SK-N-SH (cell line): Measurements from ENCODE around the gene OR5A1. TPM values are rescaled to one million over a fixed set of nuclear protein-coding genes. Genes with fewer than 3 reads are reported as not detected.
"Not testable (repeated sequence)": the region's sequence is repeated elsewhere in the genome, so short reads cannot be mapped to it uniquely, and the experiment has no call there.

ENCODE experiments used
- CTCF ChIA-PET: fragments of 300-600, 350-600 bp; formaldehyde crosslinking; extraction: SDS; loops from one replicate; lab custom pipeline; 2021; lab: Yijun Ruan, JAX
- POLR2A ChIA-PET: fragments of 350-600 bp; sonication (Branson Sonifier 250); formaldehyde crosslinking; extraction: SDS; loops from one replicate; lab custom pipeline; 2020; ENCODE audit warnings: antibody characterized with exemption, inconsistent platforms; lab: Yijun Ruan, JAX
- DNase-seq: peaks from one replicate; pipeline ENCODE4 v3.0.0; 2012
- H2AFZ ChIP-seq: fragments of 200-600 bp; sonication (generic); 2 replicates; pipeline ENCODE4 v1.8.1; 2016; ENCODE audit warnings: antibody characterized with exemption, mild to moderate bottlenecking, low read depth
- H3F3A ChIP-seq: fragments of 200-600 bp; sonication (generic); replicated peaks from 2 replicates; pipeline ENCODE3; 2016; ENCODE audit warnings: antibody characterized with exemption, mild to moderate bottlenecking; ENCODE audit not compliant: insufficient read depth
- H3K27ac ChIP-seq, 2 experiments: fragments of 200-500 bp in 1 of 2; fragments of 200-600 bp in 1 of 2; sonication (Bioruptor generic) in 1 of 2; sonication (generic), shearing (Covaris generic) in 1 of 2; 2 replicates each; pipeline versions ENCODE4 v1.5.1 to v1.6.1; 2014 to 2016; ENCODE audit warnings: low read depth in 2 of 2, inconsistent platforms in 1 of 2, low read length in 1 of 2, mild to moderate bottlenecking in 1 of 2, mixed read lengths in 1 of 2
- H3K27me3 ChIP-seq: fragments of 200-600 bp; sonication (generic), shearing (Covaris generic); 2 replicates; pipeline ENCODE4 v1.6.1; 2016; ENCODE audit warnings: mixed run types; ENCODE audit not compliant: insufficient read depth
- H3K36me3 ChIP-seq, 2 experiments: fragments of 200-500 bp in 1 of 2; fragments of 200-600 bp in 1 of 2; sonication (Bioruptor generic) in 1 of 2; sonication (generic) in 1 of 2; replicated peaks in 1 of 2; 2 replicates each; pipeline versions ENCODE3 to v1.5.1; 2014 to 2016; ENCODE audit warnings: low read length in 1 of 2, mild to moderate bottlenecking in 1 of 2; ENCODE audit not compliant: insufficient read depth in 2 of 2, control insufficient read depth in 1 of 2
- H3K4me1 ChIP-seq, 2 experiments: fragments of 200-500 bp in 1 of 2; fragments of 200-600 bp in 1 of 2; sonication (Bioruptor generic) in 1 of 2; sonication (generic), shearing (Covaris generic) in 1 of 2; 2 replicates each; pipeline versions ENCODE4 v1.5.1 to v1.6.1; 2014 to 2016; ENCODE audit warnings: low read depth in 1 of 2, low read length in 1 of 2, mixed run types in 1 of 2; ENCODE audit not compliant: insufficient read depth in 2 of 2, control insufficient read depth in 1 of 2
- H3K4me2 ChIP-seq: fragments of 200-600 bp; sonication (generic), shearing (Covaris generic); 2 replicates; pipeline ENCODE4 v1.6.1; 2017; ENCODE audit warnings: mixed run types
- H3K4me3 ChIP-seq, 2 experiments: fragments of 200-500 bp in 1 of 2; fragments of 200-600 bp in 1 of 2; sonication (Bioruptor generic) in 1 of 2; sonication (generic), shearing (Covaris generic) in 1 of 2; 2 replicates each; pipeline versions ENCODE4 v1.5.1 to v1.8.1; 2014 to 2016; ENCODE audit warnings: low read depth in 2 of 2, inconsistent platforms in 1 of 2, low read length in 1 of 2, mild to moderate bottlenecking in 1 of 2, mixed read lengths in 1 of 2, moderate library complexity in 1 of 2
- H3K79me2 ChIP-seq: fragments of 200-600 bp; sonication (generic); 2 replicates; pipeline ENCODE4 v1.8.1; 2017; ENCODE audit warnings: mild to moderate bottlenecking; ENCODE audit not compliant: insufficient read depth
- H3K9ac ChIP-seq: fragments of 200-600 bp; sonication (generic); 2 replicates; pipeline ENCODE4 v1.6.1; 2017; ENCODE audit warnings: mixed run types
- H3K9me2 ChIP-seq: fragments of 200-600 bp; sonication (generic); 2 replicates; pipeline ENCODE4 v1.6.1; 2017; ENCODE audit warnings: mixed run types
- H3K9me3 ChIP-seq: fragments of 200-600 bp; sonication (generic); 2 replicates; pipeline ENCODE4 v1.6.1; 2017; ENCODE audit warnings: mixed run types, mild to moderate bottlenecking, moderate library complexity
- H4K20me1 ChIP-seq: fragments of 200-600 bp; sonication (generic); 2 replicates; pipeline ENCODE4 v1.6.1; 2017; ENCODE audit warnings: mild to moderate bottlenecking, mixed run types; ENCODE audit not compliant: insufficient read depth
- FOXJ3 ChIP-seq: sonication (generic); formaldehyde crosslinking; IDR thresholded peaks from 2 replicates; pipeline ENCODE4 v1.5.1; 2020; ENCODE audit warnings: mild to moderate bottlenecking, missing genetic modification reagents
- GABPA ChIP-seq: IDR thresholded peaks from 2 replicates; pipeline ENCODE4 v1.4.0; 2012; ENCODE audit warnings: low read depth, mild to moderate bottlenecking
- GATA2 ChIP-seq: sonication (generic); formaldehyde crosslinking; IDR thresholded peaks from 2 replicates; pipeline ENCODE4 v1.5.0; 2020; ENCODE audit warnings: mild to moderate bottlenecking, missing genetic modification reagents
- JUND ChIP-seq: IDR thresholded peaks from 2 replicates; pipeline ENCODE4 v1.4.0; 2012
- MAX ChIP-seq: IDR thresholded peaks from 2 replicates; pipeline ENCODE4 v1.4.0; 2012; ENCODE audit warnings: low read depth
- MEF2A ChIP-seq: IDR thresholded peaks from 2 replicates; pipeline ENCODE4 v1.4.0; 2012; ENCODE audit warnings: low read depth, borderline replicate concordance
- NRF1 ChIP-seq: IDR thresholded peaks from 2 replicates; pipeline ENCODE4 v1.6.1; 2012; ENCODE audit warnings: low read depth, mild to moderate bottlenecking, low read length
- POLR2AphosphoS5 ChIP-seq: IDR thresholded peaks from 2 replicates; pipeline ENCODE4 v1.6.1; 2012; ENCODE audit warnings: low read depth, low read length
- RAD21 ChIP-seq: IDR thresholded peaks from 2 replicates; pipeline ENCODE4 v1.6.1; 2012; ENCODE audit warnings: mild to moderate bottlenecking, low read length
- RFX5 ChIP-seq: IDR thresholded peaks from 2 replicates; pipeline ENCODE4 v1.6.1; 2012; ENCODE audit warnings: mild to moderate bottlenecking, improper control_type of control experiment, low read length
- SIN3A ChIP-seq: IDR thresholded peaks from 2 replicates; pipeline ENCODE4 v1.6.1; 2012; ENCODE audit warnings: low read depth, mild to moderate bottlenecking, low read length, moderate library complexity, borderline replicate concordance
- SMC3 ChIP-seq: IDR thresholded peaks from 2 replicates; pipeline ENCODE4 v1.6.1; 2012; ENCODE audit warnings: low read depth, low read length, improper control_type of control experiment
- TAF1 ChIP-seq: IDR thresholded peaks from 2 replicates; pipeline ENCODE4 v1.6.1; 2012; ENCODE audit warnings: low read depth, mild to moderate bottlenecking, low read length, moderate library complexity, borderline replicate concordance
- WGBS: methylation state at CpG from one replicate; pipeline ENCODE4 v1.1.6; 2017; ENCODE audit warnings: low lambda C conversion rate; 5-methylcytosine and 5-hydroxymethylcytosine counted together
- polyA plus RNA-seq, 3 experiments: library from polyadenylated mRNA; depleted of rRNA; stranded (reverse); fragments of >200 nt; gene quantifications; 2 replicates each; pipeline ENCODE4 v1.2.3, GENCODE V29; 2012
- TF ChIP-seq, protein P1 (sequence below): fragments of 200-600 bp; sonication (generic); IDR thresholded peaks from 2 replicates; pipeline ENCODE4 v1.6.1; 2017; ENCODE audit warnings: antibody characterized with exemption, mild to moderate bottlenecking, moderate library complexity
- TF ChIP-seq, protein P2 (sequence below): fragments of 150-350 bp; IDR thresholded peaks from 2 replicates; pipeline ENCODE4 v1.6.1; 2016; ENCODE audit warnings: mild to moderate bottlenecking, low read depth, low read length
- TF ChIP-seq, protein P3 (sequence below): IDR thresholded peaks from 2 replicates; pipeline ENCODE4 v1.4.0; 2012; ENCODE audit warnings: low read depth, borderline replicate concordance
- TF ChIP-seq, protein P4 (sequence below): fragments of 150-350 bp; IDR thresholded peaks from 2 replicates; pipeline ENCODE4 v1.6.1; 2017; ENCODE audit warnings: antibody characterized with exemption, low read length, low read depth, borderline replicate concordance

Gene OR5A1
- polyA plus RNA-seq, 1 of the 3 experiments (the other 2 are of a cell fraction), result not detected

- H3K79me2 ChIP-seq, result no peaks in the 10 kb centered on the region
- no peak overlapping the region for H3K4me2 ChIP-seq
- no peak overlapping the region for H3K27ac ChIP-seq
- H3K9ac ChIP-seq, result no peak overlapping the region
- CTCF ChIA-PET, result no interaction called here
- H3K9me3 ChIP-seq, result no peaks in the 10 kb centered on the region
- no peaks in the 10 kb centered on the region for H3K36me3 ChIP-seq
- H3K4me1 ChIP-seq, result no peaks in the 10 kb centered on the region
- no peaks in the 10 kb centered on the region; the same call in 1 of the 2 replicates for H3K27me3 ChIP-seq
- TF ChIP-seq, protein P1, sequence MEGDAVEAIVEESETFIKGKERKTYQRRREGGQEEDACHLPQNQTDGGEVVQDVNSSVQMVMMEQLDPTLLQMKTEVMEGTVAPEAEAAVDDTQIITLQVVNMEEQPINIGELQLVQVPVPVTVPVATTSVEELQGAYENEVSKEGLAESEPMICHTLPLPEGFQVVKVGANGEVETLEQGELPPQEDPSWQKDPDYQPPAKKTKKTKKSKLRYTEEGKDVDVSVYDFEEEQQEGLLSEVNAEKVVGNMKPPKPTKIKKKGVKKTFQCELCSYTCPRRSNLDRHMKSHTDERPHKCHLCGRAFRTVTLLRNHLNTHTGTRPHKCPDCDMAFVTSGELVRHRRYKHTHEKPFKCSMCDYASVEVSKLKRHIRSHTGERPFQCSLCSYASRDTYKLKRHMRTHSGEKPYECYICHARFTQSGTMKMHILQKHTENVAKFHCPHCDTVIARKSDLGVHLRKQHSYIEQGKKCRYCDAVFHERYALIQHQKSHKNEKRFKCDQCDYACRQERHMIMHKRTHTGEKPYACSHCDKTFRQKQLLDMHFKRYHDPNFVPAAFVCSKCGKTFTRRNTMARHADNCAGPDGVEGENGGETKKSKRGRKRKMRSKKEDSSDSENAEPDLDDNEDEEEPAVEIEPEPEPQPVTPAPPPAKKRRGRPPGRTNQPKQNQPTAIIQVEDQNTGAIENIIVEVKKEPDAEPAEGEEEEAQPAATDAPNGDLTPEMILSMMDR, result no peak
- TF ChIP-seq RAD21 (no peak), MEF2A (no peak), POLR2AphosphoS5 (no peak), GABPA (no peak), MAX (no peak), SMC3 (no peak), GATA2 (no peak)
- TF ChIP-seq, all 33 proteins: peak for 0
- Histone ChIP-seq H3F3A (no peaks in the 10 kb centered on the region), H4K20me1 (no peaks in the 10 kb centered on the region), H3K9me2 (no peaks in the 10 kb centered on the region), H2AFZ (no peak overlapping the region), H3K4me3 (no peak overlapping the region)
- WGBS, result 7% methylated on average over 7 of the region's 7 CpGs
- DNase-seq, result no peak
- POLR2A ChIA-PET, result no interaction called here
Observed at GRCh38 chr11:59437770-59438169, 1.5 kb downstream of the OR5A1 start.

- H3K9me2 ChIP-seq, H3F3A ChIP-seq, H3K4me2 ChIP-seq, H3K36me3 ChIP-seq, H3K4me3 ChIP-seq, H4K20me1 ChIP-seq, DNase-seq, H3K27ac ChIP-seq, H2AFZ ChIP-seq, H3K27me3 ChIP-seq, H3K79me2 ChIP-seq, CTCF ChIA-PET, H3K9me3 ChIP-seq, POLR2A ChIA-PET, H3K4me1 ChIP-seq, H3K9ac ChIP-seq: not testable (repeated sequence)
- WGBS, result 0% methylated on average over 1 of the region's 1 CpG
Observed at GRCh38 chr11:59445624-59446023, 9.4 kb downstream of the OR5A1 start.

DNA sequence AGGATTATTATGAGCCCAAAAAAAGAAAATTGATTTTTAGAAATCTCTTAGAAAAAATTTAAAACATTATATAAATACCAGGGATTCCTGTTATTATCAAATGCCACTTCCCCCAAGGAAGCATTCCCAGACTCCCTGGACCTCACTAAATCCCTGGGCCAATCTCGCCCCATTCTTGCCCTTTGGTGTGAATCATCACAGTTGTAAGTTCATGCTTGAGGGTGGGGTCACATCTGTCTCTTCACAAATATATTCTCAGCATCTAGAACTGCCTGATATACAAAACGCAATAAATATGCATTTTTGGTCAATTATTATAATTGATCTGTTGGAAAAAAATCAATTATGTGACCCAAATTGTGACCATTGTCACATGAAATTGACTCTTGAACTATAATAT lies 12.2 kb downstream of the OR5A1 start:
- 0% methylated on average over 2 of the region's 2 CpGs for WGBS

More for the DNA sequence above, 12.2 kb downstream of the OR5A1 start:
- Histone ChIP-seq H2AFZ (no peak overlapping the region), H3K36me3 (no peaks in the 10 kb centered on the region), H3K9me3 (no peaks in the 10 kb centered on the region), H3K27ac (no peak overlapping the region), H3K4me2 (no peak overlapping the region), H3K4me3 (no peak overlapping the region), H3K4me1 (no peaks in the 10 kb centered on the region), H3K79me2 (no peaks in the 10 kb centered on the region), H3K27me3 (no peaks in the 10 kb centered on the region; the same call in 1 of the 2 replicates), H3F3A (no peaks in the 10 kb centered on the region), H3K9me2 (no peaks in the 10 kb centered on the region), H3K9ac (no peak overlapping the region), H4K20me1 (no peaks in the 10 kb centered on the region)
- ChIA-PET POLR2A (no interaction called here), CTCF (interaction anchor here (1.2 kb wide), 1 partner anchor 23 kb away, joined by 3 read pairs; no protein-coding TSS in a partner anchor)
- no peak for DNase-seq
- TF ChIP-seq POLR2AphosphoS5 (no peak), GATA2 (no peak), RFX5 (no peak), FOXJ3 (CRISPR knock-in tag) (no peak), NRF1 (no peak), SIN3A (no peak), JUND (no peak), TAF1 (no peak)
- TF ChIP-seq, protein P2, sequence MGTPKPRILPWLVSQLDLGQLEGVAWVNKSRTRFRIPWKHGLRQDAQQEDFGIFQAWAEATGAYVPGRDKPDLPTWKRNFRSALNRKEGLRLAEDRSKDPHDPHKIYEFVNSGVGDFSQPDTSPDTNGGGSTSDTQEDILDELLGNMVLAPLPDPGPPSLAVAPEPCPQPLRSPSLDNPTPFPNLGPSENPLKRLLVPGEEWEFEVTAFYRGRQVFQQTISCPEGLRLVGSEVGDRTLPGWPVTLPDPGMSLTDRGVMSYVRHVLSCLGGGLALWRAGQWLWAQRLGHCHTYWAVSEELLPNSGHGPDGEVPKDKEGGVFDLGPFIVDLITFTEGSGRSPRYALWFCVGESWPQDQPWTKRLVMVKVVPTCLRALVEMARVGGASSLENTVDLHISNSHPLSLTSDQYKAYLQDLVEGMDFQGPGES, result no peak
- TF ChIP-seq, protein P3, sequence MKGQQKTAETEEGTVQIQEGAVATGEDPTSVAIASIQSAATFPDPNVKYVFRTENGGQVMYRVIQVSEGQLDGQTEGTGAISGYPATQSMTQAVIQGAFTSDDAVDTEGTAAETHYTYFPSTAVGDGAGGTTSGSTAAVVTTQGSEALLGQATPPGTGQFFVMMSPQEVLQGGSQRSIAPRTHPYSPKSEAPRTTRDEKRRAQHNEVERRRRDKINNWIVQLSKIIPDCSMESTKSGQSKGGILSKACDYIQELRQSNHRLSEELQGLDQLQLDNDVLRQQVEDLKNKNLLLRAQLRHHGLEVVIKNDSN, result no peak
- TF ChIP-seq, protein P4, sequence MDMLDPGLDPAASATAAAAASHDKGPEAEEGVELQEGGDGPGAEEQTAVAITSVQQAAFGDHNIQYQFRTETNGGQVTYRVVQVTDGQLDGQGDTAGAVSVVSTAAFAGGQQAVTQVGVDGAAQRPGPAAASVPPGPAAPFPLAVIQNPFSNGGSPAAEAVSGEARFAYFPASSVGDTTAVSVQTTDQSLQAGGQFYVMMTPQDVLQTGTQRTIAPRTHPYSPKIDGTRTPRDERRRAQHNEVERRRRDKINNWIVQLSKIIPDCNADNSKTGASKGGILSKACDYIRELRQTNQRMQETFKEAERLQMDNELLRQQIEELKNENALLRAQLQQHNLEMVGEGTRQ, result no peak
